ENCODE results near the gene CSNK1G1.
"Not testable (repeated sequence)": the region's sequence is repeated elsewhere in the genome, so short reads cannot be mapped to it uniquely, and the experiment has no call there.

The CSNK1G1 gene

DNA sequence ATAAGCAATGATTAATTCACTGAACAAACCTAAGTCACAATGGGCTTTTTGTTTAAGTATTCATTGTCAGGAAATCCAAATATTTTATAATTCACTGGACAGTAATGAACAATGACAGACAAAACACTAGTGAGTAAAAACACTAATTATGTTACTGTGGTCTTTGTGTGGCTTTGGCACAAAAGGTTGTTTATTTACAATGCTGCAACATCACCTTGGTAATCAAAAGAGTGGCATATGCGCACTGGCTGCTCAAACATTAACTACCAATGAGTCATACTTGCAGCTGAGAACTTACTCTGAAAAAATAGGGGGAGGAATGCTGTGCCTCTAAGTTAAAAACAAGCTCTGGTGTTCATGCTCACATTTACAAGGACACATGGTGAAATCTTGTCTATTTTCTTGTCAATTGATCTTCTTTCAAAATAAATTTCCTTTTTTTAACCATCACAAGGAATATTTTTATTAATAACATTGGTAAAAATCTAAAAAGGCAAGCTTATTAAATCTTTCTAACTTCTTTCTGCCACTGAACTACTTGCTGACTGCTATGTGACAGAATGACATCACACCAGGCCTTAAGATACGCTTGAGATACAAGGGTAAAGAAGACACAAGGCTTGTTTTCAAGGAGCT, 107.9 kb downstream of the CSNK1G1 start:
- no peak for DNase-seq
- intact Hi-C loops (cut with DNase I), result no loop called here

GRCh38 chr15:64247535-64247905, 108.5 kb downstream of the CSNK1G1 start:
- intact Hi-C loops (cut with DNase I), result no loop called here
- DNase-seq, result no peak

- intact Hi-C loops (cut with DNase I), result no loop called here
- no peak for DNase-seq
Measured at GRCh38 chr15:64246364-64247189, 109.4 kb downstream of the CSNK1G1 start.

GRCh38 chr15:64245405-64245804, 110.6 kb downstream of the CSNK1G1 start:
- intact Hi-C loops (cut with DNase I), result no loop called here
- no peak for DNase-seq

DNA sequence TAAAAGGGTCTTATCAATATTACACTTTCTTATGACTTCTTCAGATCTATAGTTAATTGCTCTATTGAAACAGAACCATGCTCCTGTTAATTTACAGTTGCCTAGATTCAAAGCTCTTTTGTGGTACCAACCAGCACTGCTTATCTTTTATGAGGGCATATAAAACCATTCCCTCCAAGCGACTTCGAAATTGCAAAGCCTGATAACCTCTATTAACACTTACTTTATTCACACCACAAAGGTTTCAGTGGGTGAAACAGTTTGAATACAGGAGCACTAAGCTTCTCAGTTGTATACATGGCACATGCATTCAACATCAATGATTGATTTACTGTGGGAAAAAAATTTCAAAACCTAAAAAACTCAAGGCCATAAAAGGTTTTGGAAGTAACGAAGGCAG, 118.3 kb downstream of the CSNK1G1 start:
- no peak for DNase-seq
- intact Hi-C loops (cut with DNase I), result no loop called here

- no peak for DNase-seq
- intact Hi-C loops (cut with DNase I), result no loop called here
Measured at GRCh38 chr15:64236156-64236894, 119.6 kb downstream of the CSNK1G1 start.

- intact Hi-C loops (cut with DNase I), result no loop called here
- DNase-seq, result no peak
Measured at GRCh38 chr15:64235552-64235951, 120.4 kb downstream of the CSNK1G1 start.

GRCh38 chr15:64233299-64233698, 122.7 kb downstream of the CSNK1G1 start:
- intact Hi-C loops (cut with DNase I), result no loop called here

GRCh38 chr15:64232400-64232799, 123.6 kb downstream of the CSNK1G1 start:
- intact Hi-C loops (cut with DNase I), result no loop called here
- no peak for DNase-seq

More at GRCh38 chr15:64233299-64233698, 122.7 kb downstream of the CSNK1G1 start:
- no peak for DNase-seq

GRCh38 chr15:64229129-64229724, 126.7 kb downstream of the CSNK1G1 start:
- no peak for DNase-seq
- intact Hi-C loops (cut with DNase I), result no loop called here

- DNase-seq, result no peak
- intact Hi-C loops (cut with DNase I), result no loop called here
Measured at GRCh38 chr15:64225804-64226203, 130.2 kb downstream of the CSNK1G1 start.

GRCh38 chr15:64224511-64224910, 131.5 kb downstream of the CSNK1G1 start:
- no peak for DNase-seq
- intact Hi-C loops (cut with DNase I), result no loop called here

GRCh38 chr15:64223882-64224281, 132.1 kb downstream of the CSNK1G1 start:
- DNase-seq, result no peak
- intact Hi-C loops (cut with DNase I), result no loop called here

GRCh38 chr15:64222573-64223366, 133.2 kb downstream of the CSNK1G1 start:
- no peak for DNase-seq
- intact Hi-C loops (cut with DNase I), result no loop called here

GRCh38 chr15:64221911-64222310, 134.1 kb downstream of the CSNK1G1 start:
- intact Hi-C loops (cut with DNase I); DNase-seq: not testable (repeated sequence)

DNA sequence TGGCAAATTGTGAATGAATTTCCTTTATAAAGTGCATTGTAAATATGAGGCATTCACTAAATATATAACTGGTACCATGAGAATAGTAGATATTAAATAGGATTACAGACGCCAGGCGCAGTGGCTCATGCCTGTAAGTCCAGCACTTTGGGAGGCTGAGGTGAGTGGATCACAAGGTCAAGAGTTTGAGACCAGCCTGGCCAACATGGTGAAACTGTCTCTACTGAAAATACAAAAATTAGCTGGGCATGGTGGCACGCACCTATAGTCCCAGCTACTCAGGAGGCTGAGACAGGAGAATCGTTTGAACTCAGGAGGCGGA, 138.6 kb downstream of the CSNK1G1 start:
- intact Hi-C loops (cut with DNase I); DNase-seq: not testable (repeated sequence)

DNA sequence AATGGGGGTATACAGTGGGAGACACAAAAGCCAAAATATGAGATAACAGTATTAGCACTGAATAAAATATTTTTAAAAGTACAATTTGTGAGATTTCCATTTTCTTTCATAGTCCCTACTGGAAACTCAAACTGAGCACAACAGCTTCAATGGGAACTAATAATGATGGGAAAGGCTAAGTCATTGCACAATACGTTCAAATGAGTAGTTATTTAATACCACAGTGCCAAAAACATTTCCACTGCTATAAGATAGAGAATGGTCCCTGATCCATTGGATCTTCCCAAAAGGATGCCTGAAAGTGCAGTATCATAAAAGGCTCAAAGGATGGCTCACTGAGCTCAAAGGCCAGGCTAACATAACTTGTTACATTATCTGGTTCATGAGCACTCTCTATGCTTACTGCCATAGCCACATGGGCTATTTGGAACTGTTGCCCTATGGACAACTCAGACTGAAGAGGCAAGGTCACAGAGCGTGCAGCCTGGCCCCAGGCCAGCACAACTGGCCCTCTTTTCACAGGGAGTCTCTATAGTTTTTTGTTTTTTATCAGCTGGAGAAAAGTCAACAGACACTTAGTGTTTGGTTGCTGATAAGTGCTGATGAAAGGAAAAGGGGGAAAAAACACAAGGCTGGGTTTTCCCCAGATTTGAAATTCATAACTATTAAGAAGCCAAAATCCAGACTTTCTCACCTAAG, 139.1 kb downstream of the CSNK1G1 start:
- no peak for DNase-seq
- intact Hi-C loops (cut with DNase I), result no loop called here

DNA sequence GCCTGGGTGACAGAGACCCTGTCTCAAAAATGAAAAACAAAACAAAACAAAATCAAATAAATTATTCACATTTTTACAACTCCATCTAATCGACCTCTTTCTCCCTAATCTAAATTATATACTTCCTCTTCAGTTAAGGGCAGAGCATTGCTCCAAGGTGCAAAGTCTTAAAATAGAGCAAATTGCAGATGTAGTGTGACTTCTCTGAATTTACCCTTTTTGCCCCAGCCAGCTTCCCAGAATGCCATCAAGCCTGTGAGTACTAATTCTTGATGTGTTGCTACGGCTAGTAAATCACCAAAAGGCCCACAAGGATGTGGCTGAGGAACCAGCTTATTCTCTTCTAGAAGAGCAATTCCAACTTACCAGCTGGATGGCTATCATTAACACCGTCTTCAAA, 139.8 kb downstream of the CSNK1G1 start:
- intact Hi-C loops (cut with DNase I), result no loop called here
- no peak for DNase-seq

GRCh38 chr15:64213646-64214045, 142.3 kb downstream of the CSNK1G1 start:
- DNase-seq, result no peak
- intact Hi-C loops (cut with DNase I), result no loop called here

GRCh38 chr15:64211696-64212095, 144.3 kb downstream of the CSNK1G1 start:
- intact Hi-C loops (cut with DNase I), result no loop called here

More at GRCh38 chr15:64211696-64212095, 144.3 kb downstream of the CSNK1G1 start:
- no peak for DNase-seq
